GM08714 (cell line): ENCODE measurements around the gene ACACB.
"Not testable (repeated sequence)": the region's sequence is repeated elsewhere in the genome, so short reads cannot be mapped to it uniquely, and the experiment has no call there.

Experiments
- H3K4me3 ChIP-seq: fragments of 200-500 bp; sonication (Bioruptor generic); 2 replicates; pipeline ENCODE4 v1.5.1; 2014; ENCODE audit warnings: mild to moderate bottlenecking, low read length, inconsistent platforms
- ZNF274 ChIP-seq: IDR thresholded peaks from 2 replicates; pipeline ENCODE4 v1.6.1; 2012; ENCODE audit warnings: mild to moderate bottlenecking, low read depth, low read length

The ACACB gene

GRCh38 chr12:109124878-109125648 lies 8.7 kb downstream of the ACACB start:
- H3K4me3 ChIP-seq = no peak overlapping the region
- TF ChIP-seq ZNF274 = no peak

DNA sequence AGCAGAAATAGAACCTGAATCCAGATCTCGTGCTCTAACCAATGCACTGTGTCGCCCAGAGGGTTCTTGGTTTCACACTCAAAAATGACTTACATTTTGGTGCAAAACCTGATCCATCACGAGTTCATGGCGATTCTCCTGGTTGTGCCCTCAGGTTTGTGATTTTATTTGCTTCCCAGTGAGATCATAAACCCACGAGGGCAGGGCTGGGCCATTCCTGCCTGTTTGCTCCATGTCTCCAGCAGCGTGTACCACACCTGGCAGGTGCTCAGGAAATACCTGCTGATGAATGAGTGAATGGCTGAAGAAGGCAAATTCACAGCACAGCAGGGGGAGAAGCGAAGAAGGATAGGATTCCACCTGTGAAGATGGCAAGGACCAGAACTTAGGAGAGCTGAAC lies 9.4 kb downstream of the ACACB start:
- no peak for TF ChIP-seq ZNF274
- no peak overlapping the region for H3K4me3 ChIP-seq

DNA sequence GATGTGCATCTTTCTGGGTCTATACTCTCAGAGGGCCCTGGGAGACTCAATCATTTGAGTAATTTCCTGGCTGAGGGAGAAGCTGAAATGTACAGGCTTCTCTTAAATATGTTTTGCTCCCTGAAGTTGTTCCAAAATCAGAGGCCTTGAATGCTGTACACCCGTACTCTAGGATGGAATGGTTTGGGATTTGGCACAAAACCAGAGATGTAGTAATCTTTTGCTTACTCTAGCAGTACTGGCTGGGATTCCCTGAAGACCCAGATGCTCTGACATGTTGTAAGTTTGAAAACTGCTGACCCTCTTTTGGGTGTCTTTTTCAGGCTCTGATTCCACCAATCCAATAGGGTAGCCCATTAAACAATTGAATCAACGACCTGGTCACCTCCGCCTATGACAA lies 10.4 kb downstream of the ACACB start:
- H3K4me3 ChIP-seq = no peak overlapping the region
- no peak for TF ChIP-seq ZNF274

GRCh38 chr12:109127533-109128242 lies 11.3 kb downstream of the ACACB start:
- no peak for TF ChIP-seq ZNF274
- no peak overlapping the region for H3K4me3 ChIP-seq

GRCh38 chr12:109130297-109131153 lies 14.1 kb downstream of the ACACB start:
- no peak for TF ChIP-seq ZNF274
- H3K4me3 ChIP-seq = no peak overlapping the region

DNA sequence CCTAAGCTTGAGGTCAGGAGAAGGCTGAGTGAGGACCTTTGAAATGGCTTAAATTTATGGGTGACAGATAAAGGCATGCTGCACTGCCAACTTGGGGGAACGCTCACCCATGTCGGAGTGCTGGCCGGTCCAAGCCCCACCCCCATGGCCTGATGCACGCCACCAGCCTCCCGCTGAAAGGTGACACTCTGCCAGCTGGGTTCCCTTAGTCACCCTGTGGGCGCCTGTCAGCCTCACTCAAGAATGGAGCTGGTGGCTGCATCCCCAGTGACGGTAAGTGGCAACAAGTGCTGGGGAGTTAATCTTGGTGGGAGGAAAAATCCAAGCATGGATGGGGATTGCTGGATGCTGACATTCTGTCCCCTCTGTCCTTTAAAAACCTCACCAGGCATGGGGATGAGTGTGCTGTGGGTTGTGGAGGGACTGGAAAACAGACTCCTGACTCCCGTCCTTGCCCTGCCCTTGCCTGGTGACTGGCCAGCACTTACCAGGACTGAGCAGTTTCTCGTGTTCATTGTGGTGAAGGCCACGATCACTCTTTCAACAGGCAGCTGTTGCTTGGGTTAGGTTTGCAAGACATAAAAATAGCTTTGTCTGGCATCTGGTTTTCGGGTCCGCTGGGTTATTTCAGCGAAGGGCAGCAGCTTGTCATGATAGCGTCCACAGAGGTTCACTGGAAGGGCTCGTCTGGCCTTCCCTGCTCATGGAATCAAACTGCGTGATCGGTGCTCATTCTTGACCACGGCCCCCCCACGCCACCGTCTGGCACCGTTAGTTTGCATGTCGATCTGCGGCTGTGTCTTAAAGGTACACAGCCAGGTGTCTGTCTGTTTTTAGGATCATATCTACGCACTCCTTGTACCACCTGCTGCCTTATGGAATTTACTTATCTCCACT lies 15.0 kb downstream of the ACACB start:
- no peak for TF ChIP-seq ZNF274
- H3K4me3 ChIP-seq = no peak overlapping the region

- H3K4me3 ChIP-seq = no peak overlapping the region
- no peak for TF ChIP-seq ZNF274
Observed at GRCh38 chr12:109134186-109134917, 18.0 kb downstream of the ACACB start.

DNA sequence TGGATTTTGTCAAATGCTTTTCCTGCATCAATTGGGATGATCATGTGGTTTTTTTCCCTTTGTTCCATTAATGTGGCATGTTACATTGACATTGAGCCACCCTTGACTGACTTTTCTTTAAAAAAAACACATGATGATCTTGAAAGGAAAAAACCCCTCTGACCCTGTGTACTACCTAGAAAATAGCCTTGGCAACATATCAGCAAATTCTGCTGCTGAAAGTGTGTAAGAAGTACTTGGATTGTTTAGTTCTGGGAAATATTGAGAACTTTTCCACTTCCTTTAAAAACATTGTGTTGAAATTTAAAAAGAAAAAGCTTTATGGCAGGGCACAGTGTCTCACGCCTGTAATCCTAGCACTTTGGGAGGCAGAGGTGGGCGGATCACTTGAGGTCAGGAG lies 20.7 kb downstream of the ACACB start:
- no peak for TF ChIP-seq ZNF274
- H3K4me3 ChIP-seq = no peak overlapping the region

DNA sequence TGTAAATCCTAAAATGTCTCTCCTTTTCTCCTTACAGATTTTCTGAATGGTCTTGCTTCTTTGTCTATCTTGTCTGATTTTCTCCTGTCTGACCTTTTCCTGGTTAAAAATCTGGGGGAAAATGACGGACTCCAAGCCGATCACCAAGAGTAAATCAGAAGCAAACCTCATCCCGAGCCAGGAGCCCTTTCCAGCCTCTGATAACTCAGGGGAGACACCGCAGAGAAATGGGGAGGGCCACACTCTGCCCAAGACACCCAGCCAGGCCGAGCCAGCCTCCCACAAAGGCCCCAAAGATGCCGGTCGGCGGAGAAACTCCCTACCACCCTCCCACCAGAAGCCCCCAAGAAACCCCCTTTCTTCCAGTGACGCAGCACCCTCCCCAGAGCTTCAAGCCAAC lies 23.0 kb downstream of the ACACB start:
- TF ChIP-seq ZNF274 = no peak
- no peak overlapping the region for H3K4me3 ChIP-seq

GRCh38 chr12:109139791-109140190 lies 23.4 kb downstream of the ACACB start:
- no peak for TF ChIP-seq ZNF274
- H3K4me3 ChIP-seq = no peak overlapping the region

GRCh38 chr12:109140560-109140959 lies 24.2 kb downstream of the ACACB start:
- H3K4me3 ChIP-seq = no peak overlapping the region
- no peak for TF ChIP-seq ZNF274

GRCh38 chr12:109144224-109144623 lies 27.8 kb downstream of the ACACB start:
- no peak for TF ChIP-seq ZNF274
- H3K4me3 ChIP-seq = no peak overlapping the region

DNA sequence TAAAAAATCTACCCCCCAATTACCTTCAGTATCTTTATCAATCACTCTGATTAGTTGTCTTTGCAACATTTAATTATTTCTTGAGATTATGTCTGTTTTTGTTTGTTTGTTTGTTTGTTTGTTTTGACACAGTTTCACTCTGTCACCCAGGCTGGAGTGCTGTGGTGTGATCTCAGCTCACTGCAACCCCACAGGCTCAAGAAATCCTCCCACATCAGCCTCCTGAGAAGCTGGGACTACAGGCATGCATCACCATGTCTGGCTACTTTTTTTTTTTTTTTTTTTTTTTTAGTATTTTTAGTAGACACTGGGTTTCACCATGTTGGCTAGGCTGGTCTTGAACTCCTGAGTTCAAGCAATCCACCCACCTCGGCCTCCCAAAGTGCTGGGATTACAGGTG lies 30.7 kb downstream of the ACACB start:
- not testable (repeated sequence) for H3K4me3 ChIP-seq
